ENCODE data around the gene HCLS1.
A peak's percentile ranks its signal among the peaks of the same experiment; 100 is the strongest.
"Not testable (repeated sequence)": the region's sequence is repeated elsewhere in the genome, so short reads cannot be mapped to it uniquely, and the experiment has no call there.

HCLS1 gene

DNA sequence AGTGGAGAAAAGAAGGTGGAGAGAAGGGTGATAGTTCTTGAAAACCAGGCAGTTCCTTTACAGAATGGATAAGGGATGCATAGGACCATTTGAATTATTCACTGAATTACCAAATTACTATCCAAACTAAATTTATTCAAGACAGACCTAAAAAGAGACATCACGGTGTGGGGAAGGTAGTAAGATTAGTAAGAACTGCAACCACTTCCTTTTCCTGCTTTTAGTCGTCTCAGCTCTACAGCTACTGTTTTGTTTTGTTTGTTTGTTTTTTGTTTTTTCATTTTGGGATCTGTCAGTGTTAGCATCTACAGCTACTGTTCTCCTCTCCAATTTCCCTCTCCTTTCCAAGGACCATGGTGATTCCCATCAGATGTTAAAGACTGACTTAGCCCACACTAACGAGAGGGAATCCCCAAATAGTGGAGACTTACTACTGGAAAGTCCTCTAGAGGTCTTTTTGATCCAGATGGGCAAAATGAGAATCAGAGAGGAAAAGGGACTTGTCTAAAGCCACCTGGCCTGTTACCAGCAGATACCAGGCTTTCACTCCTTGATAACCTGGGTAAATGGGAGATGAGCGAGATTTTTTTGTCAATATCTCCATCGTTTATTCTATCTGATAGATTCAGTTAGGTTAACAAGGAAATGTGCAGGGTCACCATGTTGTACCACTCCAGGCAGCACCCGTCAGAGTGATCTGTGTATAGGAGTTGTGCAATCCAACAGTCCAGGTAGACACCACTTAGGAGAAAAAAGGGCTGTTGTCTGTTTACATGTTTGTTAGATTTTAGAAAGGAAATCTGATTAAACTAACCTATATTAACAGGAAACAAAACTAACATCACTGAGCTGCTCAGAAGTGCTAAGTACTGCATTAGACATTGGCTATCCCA lies 6.0 kb downstream of the HCLS1 start:
- DNase-seq = no peak

DNA sequence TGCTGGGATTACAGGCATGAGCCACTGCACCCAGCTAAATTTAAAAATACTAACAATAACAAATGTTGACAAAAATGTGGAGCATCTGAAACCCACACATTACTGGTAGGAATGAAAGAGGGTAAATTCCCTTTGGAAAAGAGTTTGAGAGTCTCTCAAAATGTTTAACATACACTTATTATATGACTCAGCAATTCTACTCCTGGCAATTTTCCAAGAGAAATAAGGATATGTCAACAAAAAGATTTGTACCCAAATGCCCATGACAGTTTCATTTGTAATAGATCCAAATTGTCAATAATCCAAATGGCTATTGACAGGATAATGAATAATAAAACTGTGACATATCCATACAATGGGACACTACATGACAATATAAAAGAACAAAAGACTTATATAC lies 9.0 kb downstream of the HCLS1 start:
- peak; percentile 44 for DNase-seq

DNA sequence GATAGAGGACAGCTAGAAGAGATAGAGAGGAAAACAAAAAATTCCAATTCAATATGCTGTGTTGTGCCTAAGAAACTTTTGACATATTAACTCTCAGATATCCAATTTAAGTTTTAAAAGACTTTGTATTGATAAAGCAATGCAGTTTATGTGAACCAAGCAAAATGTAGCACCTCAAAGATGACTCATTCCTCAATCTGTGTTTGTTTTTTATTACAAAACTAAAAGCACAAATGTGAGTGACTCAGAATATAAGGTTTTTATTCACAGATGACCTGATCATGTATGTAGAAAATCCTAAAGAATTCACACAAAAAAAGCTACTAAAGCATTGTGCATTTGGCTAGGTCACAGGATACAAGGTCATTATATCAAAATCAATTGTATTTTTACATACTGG lies 11.1 kb downstream of the HCLS1 start:
- DNase-seq = no peak

DNA sequence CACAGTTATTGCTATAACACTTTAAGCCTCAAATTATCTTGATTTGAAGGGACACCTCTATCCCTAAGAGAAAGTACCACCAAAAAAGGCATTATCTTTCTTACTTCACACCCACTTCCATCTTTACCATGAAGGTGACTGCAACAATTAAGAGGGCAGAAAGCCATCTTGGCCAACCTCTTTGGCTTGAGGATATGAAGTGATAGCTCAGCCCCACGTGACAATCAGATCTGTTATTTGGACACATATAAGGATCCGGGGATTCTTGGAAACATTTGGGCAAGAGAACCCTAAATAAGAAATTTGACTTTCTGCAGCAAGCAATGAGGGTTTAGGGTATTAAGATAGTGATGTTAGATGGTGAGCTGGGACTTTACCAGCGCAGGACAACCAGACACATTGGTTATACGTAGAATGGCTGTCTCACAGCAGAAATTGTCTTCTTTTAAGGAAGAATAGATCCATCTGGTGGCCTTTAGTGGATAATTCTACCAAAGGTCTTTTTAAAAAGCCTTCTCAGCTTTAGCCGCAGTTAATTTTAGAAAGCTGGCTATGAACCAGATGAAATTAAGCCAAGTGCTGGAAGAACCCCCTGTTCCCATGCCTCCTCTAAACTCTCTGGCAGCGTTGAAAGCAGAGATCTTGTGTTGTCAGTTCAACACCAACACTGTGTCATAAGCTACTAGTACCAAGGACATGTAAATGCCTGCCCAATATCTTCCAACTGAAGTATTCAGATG lies 12.3 kb downstream of the HCLS1 start:
- no peak for DNase-seq

DNA sequence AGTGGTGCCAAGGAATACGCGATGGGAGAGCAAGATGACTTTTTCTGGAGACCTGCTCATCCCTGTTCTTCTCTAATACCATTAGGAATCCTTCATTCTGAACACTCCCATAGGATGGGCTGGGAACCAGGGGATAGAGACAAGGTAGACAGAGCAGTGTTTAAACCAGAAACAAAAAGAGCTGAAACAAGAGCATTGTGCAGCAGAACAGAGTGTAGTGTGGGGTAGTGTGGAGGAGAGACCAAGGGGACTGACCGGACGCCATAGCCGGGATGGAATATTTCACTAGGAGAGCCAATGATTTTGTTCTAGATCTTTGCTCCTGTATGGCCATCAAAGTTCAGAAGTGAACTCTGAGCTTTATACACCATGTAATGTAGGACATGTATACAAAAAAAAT lies 15.6 kb downstream of the HCLS1 start:
- DNase-seq = no peak

DNA sequence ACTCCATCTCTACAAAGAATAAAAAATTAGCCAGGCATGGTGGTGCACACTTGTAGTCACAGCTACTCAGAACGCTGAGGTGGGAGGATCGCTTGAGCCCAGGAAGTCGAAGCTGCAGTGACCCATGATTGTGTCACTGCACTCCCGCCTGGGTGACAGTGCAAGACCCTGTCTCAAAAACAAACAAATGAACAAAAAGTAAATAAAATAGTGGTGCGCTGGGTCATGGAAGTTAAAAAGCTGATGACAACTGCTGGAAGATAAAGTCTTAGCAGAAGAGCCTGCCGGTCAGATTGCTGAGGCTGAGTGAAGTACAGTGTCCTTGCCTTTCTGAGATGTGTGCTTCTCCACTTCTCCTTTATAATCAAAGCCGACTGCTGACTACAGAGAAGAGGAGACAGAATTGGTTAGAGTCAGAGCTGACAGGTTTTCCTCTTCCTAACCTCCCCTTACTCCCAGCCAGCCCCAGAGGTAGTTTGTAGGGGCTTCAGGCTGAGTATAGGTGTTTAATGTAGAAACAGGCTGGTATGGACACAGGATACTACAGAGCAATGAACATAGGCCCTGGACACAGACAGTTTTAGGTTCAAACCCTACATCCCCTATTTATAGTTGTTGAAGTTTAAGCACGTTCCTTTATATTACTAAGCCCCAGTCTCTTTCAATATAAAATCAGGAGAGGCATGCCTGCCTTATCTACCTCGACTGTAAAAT lies 17.9 kb downstream of the HCLS1 start:
- no peak for DNase-seq

DNA sequence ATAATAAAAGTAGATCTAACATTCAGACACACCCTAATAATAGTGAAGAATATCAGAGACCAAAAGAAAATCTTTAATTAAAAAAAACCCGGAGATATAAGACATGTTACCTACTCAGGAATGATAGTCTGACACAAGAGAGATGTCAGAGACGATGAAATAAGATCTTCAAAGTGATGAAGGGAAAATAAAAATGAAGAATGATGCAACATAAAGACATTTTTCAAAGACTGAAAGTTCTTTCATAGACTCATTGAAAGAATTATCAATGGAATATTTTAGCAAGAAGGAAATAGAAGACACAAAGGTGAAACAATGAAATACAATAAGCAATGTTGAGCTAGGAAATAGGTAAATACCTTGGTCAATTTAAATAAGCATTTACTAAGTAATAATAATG lies 19.6 kb downstream of the HCLS1 start:
- no peak for DNase-seq

DNA sequence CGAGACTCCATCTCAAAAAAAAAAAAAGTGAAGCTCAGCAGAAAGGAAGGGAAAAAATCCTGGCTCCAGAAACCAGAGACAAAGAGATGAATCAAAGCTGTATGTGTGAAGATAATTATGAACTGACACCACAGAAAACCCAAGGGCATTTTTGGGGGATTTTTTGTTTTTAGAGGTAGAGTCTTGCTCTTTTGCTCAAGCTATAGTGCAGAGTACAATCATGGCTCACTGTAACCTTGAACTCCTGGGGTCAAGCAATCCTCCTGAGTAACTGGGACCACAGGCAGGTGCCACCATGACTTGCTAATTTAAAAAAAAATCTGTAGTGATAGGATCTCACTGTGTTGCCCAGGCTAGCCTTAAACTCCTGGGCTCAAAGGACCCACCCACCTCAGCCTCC lies 22.8 kb downstream of the HCLS1 start:
- no peak for DNase-seq

DNA sequence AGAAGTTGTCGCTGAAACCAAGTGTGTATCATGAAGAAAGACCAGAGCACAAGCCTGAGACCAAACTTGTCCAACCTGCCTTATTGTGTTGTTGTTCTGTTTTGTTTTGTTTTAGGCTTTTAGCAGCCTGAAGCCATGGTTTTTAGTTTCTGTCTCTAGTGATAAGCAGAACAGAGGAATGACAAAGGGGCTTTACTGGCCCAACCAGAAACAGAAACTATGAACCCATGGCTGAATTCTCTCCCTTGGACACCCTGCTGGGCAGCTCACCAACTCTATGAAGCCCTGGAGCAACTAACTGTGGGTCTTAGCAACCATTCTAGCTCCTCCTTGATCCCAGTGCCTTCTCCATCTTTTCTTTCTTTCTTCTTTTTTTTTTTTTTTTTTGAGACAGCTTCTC lies 30.3 kb downstream of the HCLS1 start:
- DNase-seq = no peak

DNA sequence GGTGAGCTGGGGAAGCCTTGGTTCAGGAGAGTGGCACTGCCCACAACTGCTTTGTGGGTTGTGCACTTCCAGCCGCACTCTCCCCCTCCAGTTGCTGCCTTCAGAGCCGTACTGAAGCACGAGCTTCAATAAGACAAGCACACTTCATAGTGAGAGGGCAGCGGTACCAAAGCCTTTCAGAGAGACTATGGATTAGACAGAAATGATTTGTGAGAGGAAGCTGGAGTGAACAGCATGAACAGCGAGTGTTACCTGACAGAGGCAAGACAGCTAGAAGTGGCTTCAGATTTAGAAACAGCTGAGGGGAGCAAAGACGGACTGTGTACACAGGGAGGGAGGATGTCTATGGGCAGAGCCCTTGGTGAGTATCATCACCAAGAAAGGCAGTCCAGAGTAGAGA lies 31.1 kb downstream of the HCLS1 start:
- DNase-seq = no peak

DNA sequence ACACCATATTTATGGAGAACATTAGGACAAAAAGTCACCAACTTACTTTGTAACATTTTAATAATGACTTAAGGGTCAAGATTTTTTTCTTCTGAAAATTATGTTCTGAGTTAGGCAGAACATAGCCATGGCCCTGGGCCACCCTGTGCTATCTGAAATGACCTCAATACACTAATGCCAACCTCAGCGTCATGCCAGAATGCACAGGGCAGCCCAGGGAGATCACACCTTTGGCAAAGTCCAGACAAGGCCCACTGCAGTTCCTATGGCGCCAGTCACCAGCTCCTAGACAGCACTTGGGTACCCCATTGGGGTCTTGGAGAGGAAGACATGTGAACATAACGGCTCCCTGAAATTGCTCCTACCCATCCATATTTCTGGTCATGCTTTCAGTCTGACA lies 33.1 kb downstream of the HCLS1 start:
- no peak for DNase-seq

DNA sequence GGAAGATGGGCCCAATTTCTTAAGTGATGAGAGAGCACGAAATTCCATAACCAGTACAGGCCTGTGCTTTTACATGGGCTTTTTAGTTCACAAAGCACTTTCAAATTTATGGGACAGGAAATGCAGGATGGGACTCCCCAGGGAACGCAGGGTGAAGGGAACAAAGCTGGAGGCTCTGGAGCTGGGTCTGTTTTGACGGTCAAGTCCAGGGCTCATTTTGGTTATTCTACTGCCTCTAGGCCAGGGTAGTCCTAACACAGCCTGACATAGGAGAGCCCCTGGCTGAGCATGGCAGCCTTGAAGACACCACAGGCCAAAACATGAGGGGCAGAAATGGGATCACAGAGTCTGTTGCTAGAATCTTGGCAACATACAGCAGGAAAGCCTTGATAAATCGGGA lies 33.5 kb downstream of the HCLS1 start:
- no peak for DNase-seq

DNA sequence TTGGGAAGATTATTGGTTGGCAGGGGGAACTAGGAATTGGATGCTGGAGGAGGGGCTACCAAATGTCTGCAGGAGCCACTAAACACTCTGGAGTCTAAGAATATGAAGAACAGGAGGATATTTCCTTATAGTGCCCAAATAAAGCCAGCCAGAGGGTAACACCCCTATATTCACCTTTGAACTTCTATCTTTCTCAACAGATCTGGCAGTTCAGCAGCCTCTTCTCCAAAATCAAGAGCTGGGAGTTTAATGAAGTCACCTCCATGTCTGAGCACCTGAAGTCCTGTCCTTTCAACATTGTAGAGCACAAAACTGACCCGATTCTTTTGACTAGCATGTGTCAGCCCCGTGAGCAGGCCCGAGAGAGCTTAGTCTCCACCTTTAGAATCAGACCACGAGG lies 34.2 kb downstream of the HCLS1 start:
- no peak for DNase-seq

DNA sequence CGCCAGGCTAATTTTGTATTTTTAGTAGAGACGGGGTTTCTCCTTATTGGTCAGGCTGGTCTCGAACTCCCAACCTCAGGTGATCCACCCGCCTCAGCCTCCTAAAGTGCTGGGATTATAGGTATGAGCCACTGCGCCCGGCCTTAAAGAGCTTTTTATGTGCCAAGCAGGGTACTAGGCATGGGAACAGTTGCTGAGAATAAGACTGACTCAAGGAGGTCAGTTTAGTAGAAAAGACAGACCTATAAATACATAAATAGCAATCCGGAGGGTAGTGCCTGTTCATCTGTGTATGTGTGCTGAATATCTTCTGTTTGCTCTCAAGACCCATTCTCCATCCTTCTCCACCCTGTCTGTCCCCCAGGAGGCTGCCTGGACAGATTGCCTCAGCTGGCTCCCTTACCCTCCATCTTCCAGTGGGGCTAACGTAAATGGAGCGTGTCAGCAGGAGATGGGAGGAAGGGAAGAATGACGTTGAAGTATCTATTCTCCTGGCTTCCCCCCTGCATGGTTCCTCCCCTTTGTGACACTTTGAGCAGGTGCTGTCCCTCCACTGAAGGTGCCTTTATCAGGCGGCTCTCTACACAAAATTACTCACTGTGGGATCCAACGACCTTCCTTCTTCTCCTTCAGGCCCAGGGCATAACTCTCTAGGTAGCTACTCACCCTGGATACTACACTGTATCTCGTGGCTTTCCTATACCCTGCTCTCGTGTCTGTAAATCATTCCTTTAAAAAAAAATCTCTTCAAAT lies 36.4 kb downstream of the HCLS1 start:
- DNase-seq = peak; percentile 18

DNA sequence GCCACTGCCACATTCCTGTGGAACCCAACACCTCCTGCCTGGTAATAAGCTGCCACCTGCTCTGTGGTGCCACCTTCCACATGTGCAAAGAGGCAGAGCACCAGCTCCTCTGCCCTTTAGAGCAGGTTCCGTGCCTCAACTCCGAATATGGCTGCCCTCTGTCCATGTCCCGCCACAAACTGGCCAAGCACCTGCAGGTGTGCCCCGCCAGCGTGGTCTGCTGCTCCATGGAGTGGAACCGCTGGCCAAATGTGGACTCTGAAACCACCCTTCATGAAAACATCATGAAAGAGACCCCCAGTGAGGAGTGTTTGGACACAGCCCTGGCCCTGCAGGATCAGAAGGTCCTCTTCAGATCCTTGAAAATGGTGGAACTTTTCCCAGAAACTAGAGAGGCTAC lies 39.2 kb downstream of the HCLS1 start:
- DNase-seq = no peak

DNA sequence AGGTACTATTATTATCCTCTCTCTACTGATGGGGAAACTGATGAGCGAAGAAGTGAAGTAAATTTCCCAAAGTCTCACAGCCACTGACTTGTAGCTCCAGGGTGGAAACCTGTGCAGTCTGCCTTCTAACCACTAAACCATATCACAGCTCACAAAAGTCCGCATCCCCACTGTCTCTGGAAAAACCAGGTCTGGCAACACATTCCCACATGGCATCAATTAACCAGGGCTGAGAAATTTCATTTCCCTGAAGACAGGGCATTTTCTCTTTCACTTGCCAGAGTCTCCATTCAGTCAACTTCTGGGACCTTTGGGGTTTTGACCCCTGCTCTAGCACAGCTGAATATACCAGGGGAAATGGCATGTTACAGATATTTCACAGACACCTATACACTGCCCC lies 41.0 kb downstream of the HCLS1 start:
- DNase-seq = no peak

DNA sequence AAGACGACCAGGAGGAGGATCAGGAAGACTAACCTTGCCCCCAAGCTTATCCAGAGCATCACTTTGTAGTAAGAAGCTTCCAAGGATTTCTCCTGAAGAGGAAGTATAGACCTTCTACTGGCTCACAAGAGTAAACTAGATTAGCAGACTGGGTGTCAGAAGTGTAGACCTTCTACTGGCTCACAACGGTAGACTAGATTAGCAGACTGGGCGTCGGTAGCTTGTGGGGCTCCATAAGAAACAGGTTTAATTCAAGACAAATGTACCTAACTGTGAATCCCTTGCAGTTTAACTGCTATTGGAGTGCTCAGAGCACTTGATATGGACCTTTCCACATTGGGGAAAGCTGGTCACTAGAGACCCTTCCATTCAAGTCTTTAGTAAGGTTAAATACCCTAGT lies 54.6 kb downstream of the HCLS1 start:
- no peak for DNase-seq

DNA sequence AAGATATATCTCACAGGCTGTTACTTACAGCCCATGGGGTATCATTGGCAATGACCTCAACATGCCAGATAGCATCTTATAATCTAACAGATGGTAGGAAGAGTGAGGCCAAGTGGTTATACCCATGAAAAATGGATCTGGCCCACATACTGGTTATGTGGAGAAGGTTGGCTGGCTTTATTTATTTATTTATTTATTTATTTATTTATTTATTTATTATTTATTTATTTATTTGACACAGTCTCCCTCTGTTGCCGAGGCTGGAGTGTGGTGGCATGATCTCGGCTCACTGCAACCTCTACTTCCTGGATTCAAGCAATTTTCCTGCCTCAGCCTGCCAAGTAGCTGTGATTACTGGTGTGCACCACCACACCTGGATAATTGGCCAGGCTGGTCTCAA lies 55.9 kb downstream of the HCLS1 start:
- DNase-seq = no peak

DNA sequence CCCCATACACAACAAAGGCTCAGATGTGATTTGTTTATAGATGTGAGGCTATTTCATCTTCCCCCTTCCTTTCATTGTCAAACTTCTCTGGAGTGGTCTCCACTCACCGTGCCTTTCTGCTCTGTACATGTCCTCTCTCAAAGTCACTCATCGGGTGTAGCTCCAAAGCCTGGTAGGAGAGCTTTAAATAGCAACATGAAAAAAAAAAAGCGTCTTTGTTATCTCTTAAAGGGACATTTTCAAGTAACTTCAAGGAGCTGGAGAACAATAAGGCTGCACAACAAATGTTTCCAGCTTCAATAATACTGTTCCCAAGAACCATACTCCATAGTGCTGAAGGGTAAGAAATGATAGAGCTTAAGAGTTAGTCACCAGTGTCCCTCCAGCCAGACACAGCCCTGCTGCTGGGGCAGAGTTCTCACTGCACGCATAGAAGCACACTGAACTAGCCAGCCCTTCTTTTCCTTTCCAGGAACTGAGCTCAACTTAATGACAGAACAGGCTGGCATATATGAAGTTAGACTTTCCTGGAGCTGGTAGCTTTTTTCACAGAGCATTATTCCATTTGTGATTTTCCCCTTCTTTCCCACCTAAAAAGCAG lies 59.4 kb downstream of the HCLS1 start:
- DNase-seq = no peak

DNA sequence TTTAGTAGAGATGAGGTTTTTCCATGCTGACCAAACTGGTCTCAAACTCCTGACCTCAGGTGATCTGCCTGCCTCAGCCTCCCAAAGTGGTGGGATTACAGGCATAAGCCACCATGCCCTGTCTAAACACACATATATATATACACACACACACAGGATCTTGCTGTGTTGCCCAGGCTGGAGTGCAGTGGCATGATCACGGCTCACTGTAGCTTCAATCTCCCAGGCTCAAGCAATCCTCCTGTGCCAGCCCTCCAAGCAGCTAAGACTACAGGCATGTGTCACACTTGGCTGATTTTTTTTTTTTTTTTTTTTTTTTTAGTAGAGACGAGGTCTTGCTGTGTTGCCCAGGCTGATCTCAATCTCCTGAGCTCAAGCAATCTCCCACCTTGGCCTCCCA lies 60.8 kb downstream of the HCLS1 start:
- not testable (repeated sequence) for DNase-seq

DNA sequence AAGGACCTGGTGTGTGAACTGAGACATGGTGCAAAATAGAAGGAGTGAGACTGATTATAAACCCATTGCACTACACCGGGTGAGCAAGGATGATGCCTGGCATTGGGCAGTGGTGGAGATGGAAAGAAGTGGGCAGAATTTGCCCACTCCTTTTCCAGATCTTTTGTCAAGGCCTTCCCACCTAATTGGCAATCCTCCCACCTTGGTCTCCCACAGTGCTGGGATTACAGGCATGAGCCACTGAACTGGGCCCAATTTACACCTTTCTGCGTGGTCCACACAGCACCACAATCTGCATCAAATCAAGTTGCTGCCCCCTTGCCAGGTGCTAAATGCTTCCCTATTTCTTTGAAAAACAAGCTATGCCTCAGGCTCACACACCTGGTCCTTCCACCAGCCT lies 62.1 kb downstream of the HCLS1 start:
- DNase-seq = no peak

DNA sequence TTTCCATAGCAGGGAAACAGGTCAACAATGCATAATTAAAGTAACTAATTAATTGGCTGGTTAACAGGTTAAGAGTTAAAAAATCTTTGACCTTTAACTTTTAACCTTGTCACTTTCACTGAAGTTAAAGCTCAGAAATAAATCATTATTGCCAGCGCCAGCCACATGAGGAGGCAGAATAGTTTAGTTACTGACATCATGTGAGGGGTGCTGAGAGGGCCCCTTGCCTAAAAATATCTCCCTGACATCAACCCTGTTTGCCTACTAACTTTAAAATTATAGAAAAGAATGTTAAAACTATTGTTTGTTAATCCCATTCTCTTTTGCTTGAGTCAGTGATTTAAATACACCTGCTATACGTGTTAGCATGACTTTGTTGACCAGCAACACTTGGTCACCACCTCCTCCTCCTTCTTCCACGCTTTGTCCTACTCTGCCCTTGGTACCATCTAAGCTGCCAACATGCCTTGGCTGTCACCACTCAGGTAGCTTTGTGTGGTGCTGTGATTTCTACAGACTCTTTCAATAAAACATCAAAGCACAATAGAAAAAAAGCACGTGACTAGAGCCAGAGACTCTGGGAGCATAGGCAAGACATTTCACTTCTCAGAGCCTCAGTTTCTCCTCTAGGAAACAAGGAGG lies 64.8 kb downstream of the HCLS1 start:
- DNase-seq = no peak

Measured in NCI-H510A treated with DMSO at 0.1 percent for 48 hours (cell line).